OCI-LY1 (cell line): ENCODE measurements around the gene PTPRD.

Experiments
- EZH2 ChIP-seq: fragments of 200-600 bp; sonication (generic), shearing (Covaris generic); IDR thresholded peaks from 2 replicates; pipeline ENCODE4 v1.8.0; 2017; ENCODE audit warnings: borderline replicate concordance, mixed run types, mild to moderate bottlenecking, antibody characterized with exemption, low read length, moderate library complexity, mixed read lengths
- TF ChIP-seq, protein P1 (sequence below): fragments of 200-600 bp; sonication (generic), shearing (Covaris generic); IDR thresholded peaks from 2 replicates; pipeline ENCODE4 v1.5.1; 2017; ENCODE audit warnings: mild to moderate bottlenecking, antibody characterized with exemption, low read length, moderate library complexity, mixed read lengths

- TF ChIP-seq EZH2: no peak
- TF ChIP-seq, protein P1, sequence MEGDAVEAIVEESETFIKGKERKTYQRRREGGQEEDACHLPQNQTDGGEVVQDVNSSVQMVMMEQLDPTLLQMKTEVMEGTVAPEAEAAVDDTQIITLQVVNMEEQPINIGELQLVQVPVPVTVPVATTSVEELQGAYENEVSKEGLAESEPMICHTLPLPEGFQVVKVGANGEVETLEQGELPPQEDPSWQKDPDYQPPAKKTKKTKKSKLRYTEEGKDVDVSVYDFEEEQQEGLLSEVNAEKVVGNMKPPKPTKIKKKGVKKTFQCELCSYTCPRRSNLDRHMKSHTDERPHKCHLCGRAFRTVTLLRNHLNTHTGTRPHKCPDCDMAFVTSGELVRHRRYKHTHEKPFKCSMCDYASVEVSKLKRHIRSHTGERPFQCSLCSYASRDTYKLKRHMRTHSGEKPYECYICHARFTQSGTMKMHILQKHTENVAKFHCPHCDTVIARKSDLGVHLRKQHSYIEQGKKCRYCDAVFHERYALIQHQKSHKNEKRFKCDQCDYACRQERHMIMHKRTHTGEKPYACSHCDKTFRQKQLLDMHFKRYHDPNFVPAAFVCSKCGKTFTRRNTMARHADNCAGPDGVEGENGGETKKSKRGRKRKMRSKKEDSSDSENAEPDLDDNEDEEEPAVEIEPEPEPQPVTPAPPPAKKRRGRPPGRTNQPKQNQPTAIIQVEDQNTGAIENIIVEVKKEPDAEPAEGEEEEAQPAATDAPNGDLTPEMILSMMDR: no peak
Observed at GRCh38 chr9:9771314-9771713, 841.5 kb downstream of the PTPRD start.
